Measurements from ENCODE around the gene LINC01488. TPM values are rescaled to one million over a fixed set of nuclear protein-coding genes. Genes with fewer than 3 reads are reported as not detected.

Gene LINC01488
- total and polyA plus RNA-seq, 2 of the 13 experiments (the other 11 are each of a cell fraction or from before 2014, with no cell fraction given) = 0.26 to 0.58 TPM

DNA sequence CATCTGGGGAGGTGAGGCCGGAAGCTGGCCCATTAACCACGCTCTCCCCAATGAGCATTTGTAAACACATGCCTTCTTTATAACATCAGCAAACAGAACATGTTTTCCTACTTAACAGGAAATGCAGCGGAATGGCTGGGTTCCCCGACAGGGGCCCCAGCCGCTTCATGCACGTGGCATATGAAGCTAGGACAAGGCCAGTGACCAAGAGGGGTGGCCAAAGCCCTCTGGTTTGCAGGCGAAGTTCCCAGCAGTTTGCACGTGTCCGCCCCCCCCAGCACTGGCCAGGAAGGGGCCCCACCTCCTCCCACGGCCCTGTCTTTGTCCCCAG is 38.7 kb upstream of the LINC01488 start (continued):
- TF ChIP-seq, protein P1, sequence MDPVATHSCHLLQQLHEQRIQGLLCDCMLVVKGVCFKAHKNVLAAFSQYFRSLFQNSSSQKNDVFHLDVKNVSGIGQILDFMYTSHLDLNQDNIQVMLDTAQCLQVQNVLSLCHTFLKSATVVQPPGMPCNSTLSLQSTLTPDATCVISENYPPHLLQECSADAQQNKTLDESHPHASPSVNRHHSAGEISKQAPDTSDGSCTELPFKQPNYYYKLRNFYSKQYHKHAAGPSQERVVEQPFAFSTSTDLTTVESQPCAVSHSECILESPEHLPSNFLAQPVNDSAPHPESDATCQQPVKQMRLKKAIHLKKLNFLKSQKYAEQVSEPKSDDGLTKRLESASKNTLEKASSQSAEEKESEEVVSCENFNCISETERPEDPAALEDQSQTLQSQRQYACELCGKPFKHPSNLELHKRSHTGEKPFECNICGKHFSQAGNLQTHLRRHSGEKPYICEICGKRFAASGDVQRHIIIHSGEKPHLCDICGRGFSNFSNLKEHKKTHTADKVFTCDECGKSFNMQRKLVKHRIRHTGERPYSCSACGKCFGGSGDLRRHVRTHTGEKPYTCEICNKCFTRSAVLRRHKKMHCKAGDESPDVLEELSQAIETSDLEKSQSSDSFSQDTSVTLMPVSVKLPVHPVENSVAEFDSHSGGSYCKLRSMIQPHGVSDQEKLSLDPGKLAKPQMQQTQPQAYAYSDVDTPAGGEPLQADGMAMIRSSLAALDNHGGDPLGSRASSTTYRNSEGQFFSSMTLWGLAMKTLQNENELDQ (CRISPR knock-in tag; IDR thresholded peaks at IDR 0.05; ENCODE audit: borderline replicate concordance) = no peak
- TF ChIP-seq ARNT (IDR thresholded peaks at IDR 0.05) (no peak), PLRG1 (conservative IDR thresholded peaks at IDR 0.05) (no peak), ELF1 (CRISPR knock-in tag; IDR thresholded peaks at IDR 0.05) (peak; percentile 75), ZNF737 (CRISPR knock-in tag; IDR thresholded peaks at IDR 0.05; ENCODE audit: borderline replicate concordance) (no peak), ZSCAN22 (CRISPR knock-in tag; IDR thresholded peaks at IDR 0.05) (no peak), CEBPG (CRISPR knock-in tag; IDR thresholded peaks at IDR 0.05) (peak; percentile 28; the same call in 1 of the 2 replicates), KLF12 (CRISPR knock-in tag; IDR thresholded peaks at IDR 0.05; ENCODE audit: borderline replicate concordance) (no peak), RAD51 (IDR thresholded peaks at IDR 0.05; ENCODE audit: borderline replicate concordance) (no peak), ZNF331 (CRISPR knock-in tag; IDR thresholded peaks at IDR 0.05) (peak; percentile 58; the same call in 1 of the 2 replicates), HDAC2 (CRISPR knock-in tag; IDR thresholded peaks at IDR 0.05) (peak; percentile 86), SRY (CRISPR knock-in tag; IDR thresholded peaks at IDR 0.05) (peak; percentile 73; the same call in 1 of the 2 replicates), ZNF101 (CRISPR knock-in tag; IDR thresholded peaks at IDR 0.05; ENCODE audit: borderline replicate concordance, low read depth) (no peak), ZNF30 (CRISPR knock-in tag; IDR thresholded peaks at IDR 0.05) (no peak), ZNF33B (CRISPR knock-in tag; IDR thresholded peaks at IDR 0.05) (peak; percentile 42; the same call in 1 of the 2 replicates), HNF4A (CRISPR knock-in tag; IDR thresholded peaks at IDR 0.05) (0 out of 2 replicates have a peak, but pooled peaks have one; percentile 4), NFIB (CRISPR knock-in tag; IDR thresholded peaks at IDR 0.05; ENCODE audit: borderline replicate concordance) (no peak), ZNF879 (CRISPR knock-in tag; IDR thresholded peaks at IDR 0.05) (peak; percentile 63; the same call in 1 of the 2 replicates), ZNF20 (CRISPR knock-in tag; IDR thresholded peaks at IDR 0.05) (no peak), FOXJ3 (CRISPR knock-in tag; IDR thresholded peaks at IDR 0.05; ENCODE audit: borderline replicate concordance) (no peak), GATAD2A (CRISPR knock-in tag; IDR thresholded peaks at IDR 0.05) (peak; percentile 89), PCBP1 (IDR thresholded peaks at IDR 0.05; ENCODE audit: borderline replicate concordance, low read depth, low read length) (no peak), ZNF275 (CRISPR knock-in tag; IDR thresholded peaks at IDR 0.05; ENCODE audit: borderline replicate concordance) (no peak), ZNF570 (CRISPR knock-in tag; IDR thresholded peaks at IDR 0.05; ENCODE audit: borderline replicate concordance) (no peak), ATF4 (CRISPR knock-in tag; IDR thresholded peaks at IDR 0.05) (peak in 1 of 2 experiments; percentile 75; a peak in 2 of 4 replicates), ZNF550 (CRISPR knock-in tag; IDR thresholded peaks at IDR 0.05; ENCODE audit: borderline replicate concordance) (no peak)
- TF ChIP-seq, protein P2, sequence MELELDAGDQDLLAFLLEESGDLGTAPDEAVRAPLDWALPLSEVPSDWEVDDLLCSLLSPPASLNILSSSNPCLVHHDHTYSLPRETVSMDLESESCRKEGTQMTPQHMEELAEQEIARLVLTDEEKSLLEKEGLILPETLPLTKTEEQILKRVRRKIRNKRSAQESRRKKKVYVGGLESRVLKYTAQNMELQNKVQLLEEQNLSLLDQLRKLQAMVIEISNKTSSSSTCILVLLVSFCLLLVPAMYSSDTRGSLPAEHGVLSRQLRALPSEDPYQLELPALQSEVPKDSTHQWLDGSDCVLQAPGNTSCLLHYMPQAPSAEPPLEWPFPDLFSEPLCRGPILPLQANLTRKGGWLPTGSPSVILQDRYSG (CRISPR knock-in tag; IDR thresholded peaks at IDR 0.05) = no peak
- TF ChIP-seq, protein P3, sequence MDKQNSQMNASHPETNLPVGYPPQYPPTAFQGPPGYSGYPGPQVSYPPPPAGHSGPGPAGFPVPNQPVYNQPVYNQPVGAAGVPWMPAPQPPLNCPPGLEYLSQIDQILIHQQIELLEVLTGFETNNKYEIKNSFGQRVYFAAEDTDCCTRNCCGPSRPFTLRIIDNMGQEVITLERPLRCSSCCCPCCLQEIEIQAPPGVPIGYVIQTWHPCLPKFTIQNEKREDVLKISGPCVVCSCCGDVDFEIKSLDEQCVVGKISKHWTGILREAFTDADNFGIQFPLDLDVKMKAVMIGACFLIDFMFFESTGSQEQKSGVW (CRISPR knock-in tag; IDR thresholded peaks at IDR 0.05; ENCODE audit: borderline replicate concordance) = peak; percentile 64; the same call in 1 of the 2 replicates
